HepG2 (cell line): ENCODE data around the gene ZCCHC3. TPM values are rescaled to one million over a fixed set of nuclear protein-coding genes. Genes with fewer than 3 reads are reported as not detected.

Experiments used
- AKNA ChIP-seq: sonication (generic); formaldehyde crosslinking; IDR thresholded peaks from 2 replicates; pipeline ENCODE4 v1.4.0; 2020; ENCODE audit warnings: missing genetic modification reagents, borderline replicate concordance
- MTERF4 ChIP-seq: sonication (generic); formaldehyde crosslinking; IDR thresholded peaks from 2 replicates; pipeline ENCODE4 v1.8.0; 2023; ENCODE audit warnings: mild to moderate bottlenecking, missing genetic modification reagents
- ZFP41 ChIP-seq: sonication (generic); formaldehyde crosslinking; IDR thresholded peaks from 2 replicates; pipeline ENCODE4 v1.4.0; 2020; ENCODE audit warnings: mild to moderate bottlenecking, missing genetic modification reagents, borderline replicate concordance
- ZKSCAN1 ChIP-seq: fragments of 150-350 bp; IDR thresholded peaks from 2 replicates; pipeline ENCODE4 v1.6.1; 2014; ENCODE audit warnings: low read length
- ZNF281 ChIP-seq: sonication (generic); formaldehyde crosslinking; IDR thresholded peaks from 2 replicates; pipeline ENCODE4 v1.4.0; 2020; ENCODE audit warnings: missing genetic modification reagents, borderline replicate concordance
- polyA plus RNA-seq, 8 experiments: library from polyadenylated mRNA; depleted of rRNA in 3 of 8; stranded (reverse) in 7 of 8; unstranded in 1 of 8; fragments of >200 nt; fragmentation: Illumina TruSeq in 4 of 8; extraction: Trizol in 4 of 8; gene quantifications; 2 replicates each; pipeline versions ENCODE4 v1.2.1 to v1.2.3, GENCODE V29; 2011 to 2016; ENCODE audit warnings: low read depth in 4 of 8, missing spikeins in 1 of 8, mixed read lengths in 1 of 8; ENCODE audit not compliant: insufficient read depth in 1 of 8
- total RNA-seq, 5 experiments: library from RNA; depleted of rRNA; stranded (reverse); fragments of >200 nt; fragmentation: Illumina TruSeq; extraction: Trizol; gene quantifications; 2 replicates each; pipeline ENCODE4 v1.2.3, GENCODE V29; 2016; ENCODE audit warnings: low read depth in 1 of 5
- TF ChIP-seq, protein P1 (sequence below): sonication (generic); formaldehyde crosslinking; IDR thresholded peaks from 2 replicates; pipeline ENCODE4 v1.4.0; 2020; ENCODE audit warnings: mild to moderate bottlenecking, missing genetic modification reagents
- TF ChIP-seq, protein P2 (sequence below): sonication (generic); formaldehyde crosslinking; IDR thresholded peaks from 2 replicates; pipeline ENCODE4 v1.4.0; 2020; ENCODE audit warnings: missing genetic modification reagents, borderline replicate concordance

Gene ZCCHC3
- total and polyA plus RNA-seq, 2 of the 13 experiments (the other 11 are each of a cell fraction or from before 2014, with no cell fraction given): 46.6 to 63.0 TPM

- TF ChIP-seq AKNA (CRISPR knock-in tag): no peak
- TF ChIP-seq, protein P1, sequence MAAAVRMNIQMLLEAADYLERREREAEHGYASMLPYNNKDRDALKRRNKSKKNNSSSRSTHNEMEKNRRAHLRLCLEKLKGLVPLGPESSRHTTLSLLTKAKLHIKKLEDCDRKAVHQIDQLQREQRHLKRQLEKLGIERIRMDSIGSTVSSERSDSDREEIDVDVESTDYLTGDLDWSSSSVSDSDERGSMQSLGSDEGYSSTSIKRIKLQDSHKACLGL: peak; percentile 79
- TF ChIP-seq, protein P2, sequence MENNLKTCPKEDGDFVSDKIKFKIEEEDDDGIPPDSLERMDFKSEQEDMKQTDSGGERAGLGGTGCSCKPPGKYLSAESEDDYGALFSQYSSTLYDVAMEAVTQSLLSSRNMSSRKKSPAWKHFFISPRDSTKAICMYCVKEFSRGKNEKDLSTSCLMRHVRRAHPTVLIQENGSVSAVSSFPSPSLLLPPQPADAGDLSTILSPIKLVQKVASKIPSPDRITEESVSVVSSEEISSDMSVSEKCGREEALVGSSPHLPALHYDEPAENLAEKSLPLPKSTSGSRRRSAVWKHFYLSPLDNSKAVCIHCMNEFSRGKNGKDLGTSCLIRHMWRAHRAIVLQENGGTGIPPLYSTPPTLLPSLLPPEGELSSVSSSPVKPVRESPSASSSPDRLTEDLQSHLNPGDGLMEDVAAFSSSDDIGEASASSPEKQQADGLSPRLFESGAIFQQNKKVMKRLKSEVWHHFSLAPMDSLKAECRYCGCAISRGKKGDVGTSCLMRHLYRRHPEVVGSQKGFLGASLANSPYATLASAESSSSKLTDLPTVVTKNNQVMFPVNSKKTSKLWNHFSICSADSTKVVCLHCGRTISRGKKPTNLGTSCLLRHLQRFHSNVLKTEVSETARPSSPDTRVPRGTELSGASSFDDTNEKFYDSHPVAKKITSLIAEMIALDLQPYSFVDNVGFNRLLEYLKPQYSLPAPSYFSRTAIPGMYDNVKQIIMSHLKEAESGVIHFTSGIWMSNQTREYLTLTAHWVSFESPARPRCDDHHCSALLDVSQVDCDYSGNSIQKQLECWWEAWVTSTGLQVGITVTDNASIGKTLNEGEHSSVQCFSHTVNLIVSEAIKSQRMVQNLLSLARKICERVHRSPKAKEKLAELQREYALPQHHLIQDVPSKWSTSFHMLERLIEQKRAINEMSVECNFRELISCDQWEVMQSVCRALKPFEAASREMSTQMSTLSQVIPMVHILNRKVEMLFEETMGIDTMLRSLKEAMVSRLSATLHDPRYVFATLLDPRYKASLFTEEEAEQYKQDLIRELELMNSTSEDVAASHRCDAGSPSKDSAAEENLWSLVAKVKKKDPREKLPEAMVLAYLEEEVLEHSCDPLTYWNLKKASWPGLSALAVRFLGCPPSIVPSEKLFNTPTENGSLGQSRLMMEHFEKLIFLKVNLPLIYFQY (CRISPR knock-in tag): no peak
- no peak for TF ChIP-seq ZFP41
- TF ChIP-seq ZKSCAN1: no peak
- no peak; the same call in 1 of the 2 replicates for TF ChIP-seq MTERF4 (CRISPR knock-in tag)
- 0 out of 2 replicates have a peak, but pooled peaks have one; percentile 8 for TF ChIP-seq ZNF281 (CRISPR knock-in tag)
Measured at GRCh38 chr20:325889-326644, 28.7 kb downstream of the ZCCHC3 start (continued).
